GM12875 (cell line): ENCODE data around the gene MKLN1.
A peak's percentile ranks its signal among the peaks of the same experiment; 100 is the strongest.
"Not testable (repeated sequence)": the region's sequence is repeated elsewhere in the genome, so short reads cannot be mapped to it uniquely, and the experiment has no call there.

Experiments used
- H3K4me3 ChIP-seq: one replicate; pipeline ENCODE4 v1.5.1; 2011; ENCODE audit warnings: low read depth, low read length, control low read depth
- TF ChIP-seq, protein P1 (sequence below): IDR thresholded peaks from 2 replicates; pipeline ENCODE4 v1.5.1; 2011; ENCODE audit warnings: low read depth, mild to moderate bottlenecking, control low read depth, inconsistent platforms, low read length, moderate library complexity, borderline replicate concordance; ENCODE audit not compliant: insufficient read depth

MKLN1 gene

DNA sequence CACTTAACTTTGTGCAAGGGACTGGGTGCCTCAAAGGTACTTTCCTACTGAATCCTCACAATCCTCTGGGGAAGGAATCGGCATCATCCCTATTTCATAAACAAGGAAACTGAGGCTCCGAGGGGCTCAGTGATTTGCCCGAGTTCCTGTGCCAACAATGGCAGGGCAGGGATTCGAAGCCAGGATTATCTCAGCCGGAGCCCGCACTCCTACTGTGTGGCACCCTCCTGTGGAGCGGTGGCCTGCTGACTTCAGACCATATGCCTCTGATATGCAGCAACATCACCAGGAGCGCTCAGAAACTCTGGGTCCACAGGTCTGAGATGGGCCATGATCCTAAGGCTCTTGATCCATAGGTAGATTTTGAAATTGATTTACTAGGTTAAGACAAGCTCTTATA, 182.1 kb downstream of the MKLN1 start:
- TF ChIP-seq, protein P1, sequence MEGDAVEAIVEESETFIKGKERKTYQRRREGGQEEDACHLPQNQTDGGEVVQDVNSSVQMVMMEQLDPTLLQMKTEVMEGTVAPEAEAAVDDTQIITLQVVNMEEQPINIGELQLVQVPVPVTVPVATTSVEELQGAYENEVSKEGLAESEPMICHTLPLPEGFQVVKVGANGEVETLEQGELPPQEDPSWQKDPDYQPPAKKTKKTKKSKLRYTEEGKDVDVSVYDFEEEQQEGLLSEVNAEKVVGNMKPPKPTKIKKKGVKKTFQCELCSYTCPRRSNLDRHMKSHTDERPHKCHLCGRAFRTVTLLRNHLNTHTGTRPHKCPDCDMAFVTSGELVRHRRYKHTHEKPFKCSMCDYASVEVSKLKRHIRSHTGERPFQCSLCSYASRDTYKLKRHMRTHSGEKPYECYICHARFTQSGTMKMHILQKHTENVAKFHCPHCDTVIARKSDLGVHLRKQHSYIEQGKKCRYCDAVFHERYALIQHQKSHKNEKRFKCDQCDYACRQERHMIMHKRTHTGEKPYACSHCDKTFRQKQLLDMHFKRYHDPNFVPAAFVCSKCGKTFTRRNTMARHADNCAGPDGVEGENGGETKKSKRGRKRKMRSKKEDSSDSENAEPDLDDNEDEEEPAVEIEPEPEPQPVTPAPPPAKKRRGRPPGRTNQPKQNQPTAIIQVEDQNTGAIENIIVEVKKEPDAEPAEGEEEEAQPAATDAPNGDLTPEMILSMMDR = no peak
- H3K4me3 ChIP-seq = no peak overlapping the region

DNA sequence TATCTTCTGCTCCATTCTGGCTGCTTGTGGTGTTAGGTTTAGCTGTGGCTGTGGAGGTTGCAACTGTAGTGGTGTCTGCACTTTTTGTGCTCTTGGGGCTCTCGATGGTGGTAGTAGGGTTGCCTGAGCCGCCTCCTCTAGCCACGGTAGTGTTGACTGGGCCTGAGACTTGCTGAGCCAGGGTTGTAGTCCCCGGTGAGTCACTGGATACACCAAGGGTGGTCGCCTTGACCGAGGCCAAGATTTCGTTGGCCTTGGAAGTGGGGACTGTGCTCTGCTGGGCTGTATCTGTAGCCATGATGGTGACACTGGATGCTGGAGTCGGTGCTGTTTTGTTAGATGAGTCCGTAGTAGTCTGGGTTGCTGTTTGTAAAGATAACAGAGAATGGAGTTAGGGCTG, 183.4 kb downstream of the MKLN1 start:
- TF ChIP-seq, protein P1 = no peak
- no peak overlapping the region for H3K4me3 ChIP-seq

DNA sequence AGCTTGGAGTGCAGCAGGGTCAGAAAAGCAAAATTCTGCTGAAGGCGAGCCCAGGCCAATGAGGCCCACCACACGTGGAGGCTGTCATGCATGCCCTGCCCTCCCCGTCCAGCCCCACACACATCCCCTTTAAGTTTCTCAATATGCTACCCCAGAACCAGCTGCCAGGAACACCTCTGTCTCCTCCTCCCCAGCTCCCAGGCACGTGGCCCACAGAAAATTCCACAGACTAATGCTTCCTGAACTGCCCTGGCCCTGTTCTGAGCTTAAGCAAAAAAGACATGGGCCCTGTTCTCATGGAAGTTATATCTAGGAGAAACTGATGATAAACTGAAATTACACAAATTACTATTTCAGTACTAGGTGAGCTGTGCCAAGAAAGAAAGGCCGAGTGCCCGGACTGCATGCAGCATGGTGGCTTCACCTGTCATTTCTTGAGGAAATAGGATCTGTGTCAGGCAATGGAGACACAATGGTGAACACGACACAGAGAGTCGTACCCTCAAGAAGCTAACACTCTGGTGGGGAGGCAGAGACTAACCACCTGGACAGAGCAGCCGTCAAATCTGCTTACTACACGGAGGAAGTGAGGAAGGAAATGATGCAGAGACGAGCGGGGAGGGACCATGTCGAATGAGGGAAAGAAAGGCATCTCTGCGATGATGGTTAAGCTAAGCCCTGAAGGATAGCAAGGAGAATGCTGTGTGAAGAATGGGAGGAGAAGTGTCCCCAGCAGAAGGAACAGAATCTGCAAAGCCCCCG, 184.3 kb downstream of the MKLN1 start:
- H3K4me3 ChIP-seq = no peak overlapping the region
- TF ChIP-seq, protein P1 = no peak

DNA sequence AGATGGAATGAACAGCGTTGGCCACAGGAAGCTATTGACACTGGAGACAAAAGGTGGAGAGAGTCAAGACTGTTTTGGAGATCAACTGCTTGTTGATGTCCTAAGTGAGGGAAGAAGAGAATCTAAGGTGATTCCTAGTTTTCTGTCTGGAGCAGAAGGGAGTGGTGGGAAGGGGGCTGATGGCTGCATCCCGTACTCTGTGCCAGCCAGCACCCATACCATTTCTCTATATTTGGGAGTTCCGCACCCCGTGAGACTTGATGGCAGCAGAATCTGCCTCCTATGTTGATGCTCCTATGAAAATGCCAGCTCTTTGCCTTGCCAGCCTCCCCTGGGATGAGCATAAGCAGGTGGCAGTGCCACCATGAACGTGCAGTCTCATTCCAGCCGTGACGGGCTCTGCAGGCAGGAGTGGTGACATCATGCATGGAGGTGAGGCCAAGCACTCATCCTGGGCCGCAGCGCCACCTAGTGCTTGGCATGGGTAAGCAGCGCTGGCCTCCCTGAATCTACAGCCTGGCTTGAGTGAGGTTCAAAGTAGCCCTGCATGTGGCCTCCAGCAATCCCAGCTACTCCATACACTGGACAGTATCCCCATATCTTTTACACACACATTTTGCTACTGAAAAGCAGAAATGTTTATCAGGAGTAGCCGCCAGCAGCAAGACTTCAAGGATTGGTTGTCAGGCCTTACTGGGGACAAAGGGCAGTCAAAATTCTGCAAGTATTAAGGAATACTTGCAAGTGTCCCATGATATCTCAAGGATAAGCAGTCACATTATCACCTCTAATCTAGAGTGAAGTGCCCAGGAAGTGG, 185.8 kb downstream of the MKLN1 start:
- no peak overlapping the region for H3K4me3 ChIP-seq
- TF ChIP-seq, protein P1 = peak; percentile 99

DNA sequence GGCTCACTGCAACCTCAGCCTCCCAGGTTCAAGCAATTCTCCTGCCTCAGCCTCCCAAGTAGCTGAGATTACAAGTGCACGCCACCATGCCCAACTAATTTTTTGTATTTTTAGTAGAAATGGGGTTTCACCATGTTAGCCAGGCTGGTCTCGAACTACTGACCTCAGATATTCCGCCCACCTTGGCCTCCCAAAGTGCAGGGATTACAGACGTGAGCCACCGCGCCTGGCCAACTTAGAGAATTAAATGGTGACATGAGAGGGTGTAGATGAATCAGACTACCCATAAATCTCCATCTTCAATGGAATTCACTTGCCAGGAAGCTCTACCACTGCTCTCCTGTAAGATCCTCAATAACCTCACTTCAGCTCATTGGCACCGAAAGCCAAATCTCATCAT, 187.8 kb downstream of the MKLN1 start:
- H3K4me3 ChIP-seq = not testable (repeated sequence)

DNA sequence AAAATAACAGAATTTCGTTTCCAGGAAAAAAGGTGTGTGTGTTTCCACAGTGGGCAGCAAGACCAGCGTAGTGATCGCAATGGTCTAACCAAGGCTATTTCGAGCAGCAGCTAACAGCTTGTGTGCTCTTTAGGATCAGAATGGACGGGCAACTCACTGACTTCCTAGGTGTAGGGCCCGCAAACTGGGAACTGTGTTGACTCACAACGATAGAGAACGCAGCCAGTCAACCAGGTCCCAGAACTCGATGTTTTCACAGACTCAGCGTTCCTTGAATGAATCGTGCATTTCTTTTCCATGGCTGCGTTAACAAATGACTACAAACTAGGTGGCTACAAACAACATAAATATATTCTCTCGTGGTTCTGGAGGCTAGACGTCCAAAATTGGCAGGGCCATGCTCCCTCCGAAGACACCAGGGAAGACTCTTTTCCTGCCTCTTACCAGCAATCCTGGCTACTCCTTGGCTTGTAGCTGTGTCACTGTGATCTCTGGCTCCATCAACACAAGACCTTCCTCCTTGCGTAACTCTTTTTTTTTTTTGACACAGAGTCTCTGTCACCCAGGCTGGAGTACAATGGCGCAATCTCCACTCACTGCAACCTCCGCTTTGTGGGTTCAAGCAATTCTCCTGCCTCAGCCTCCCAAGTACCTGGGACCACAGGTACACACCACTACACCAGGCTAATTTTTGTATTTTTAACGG, 189.7 kb downstream of the MKLN1 start:
- TF ChIP-seq, protein P1 = no peak
- H3K4me3 ChIP-seq = no peak overlapping the region

DNA sequence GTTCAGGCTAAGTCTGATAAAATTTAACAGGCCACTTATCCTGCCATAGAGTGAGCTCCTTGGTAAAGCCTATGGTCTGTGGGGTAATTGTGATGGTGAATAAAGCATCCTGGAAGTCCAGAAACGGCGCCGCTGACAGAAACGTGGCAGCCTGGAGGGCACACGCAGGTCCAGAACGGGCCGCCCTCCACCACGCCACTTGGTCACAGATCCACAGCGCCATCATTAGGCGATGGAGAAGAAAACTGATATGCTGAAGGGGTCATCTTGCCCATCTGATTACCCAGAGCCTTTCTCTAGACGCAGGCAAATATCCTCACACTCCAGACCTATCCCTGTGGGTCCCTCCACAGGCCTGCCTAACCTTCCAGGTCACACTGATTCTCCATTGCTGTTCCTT, 190.9 kb downstream of the MKLN1 start:
- H3K4me3 ChIP-seq = no peak overlapping the region
- TF ChIP-seq, protein P1 = no peak
